IMR-90 (cell line): ENCODE data around the gene BST1. TPM values are rescaled to one million over a fixed set of nuclear protein-coding genes. Genes with fewer than 3 reads are reported as not detected.

Experiments used
- ATAC-seq: fragments of 200-7000 bp; cut with Tn5 transposase; 2 replicates; pipeline ENCODE4 v1.9.1; 2020; ENCODE audit warnings: low read depth, mild to moderate bottlenecking, moderate library complexity
- BruUV-seq: library from RNA; stranded (reverse); fragments of 400-500 nt; replicated peaks from 2 replicates; lab custom pipeline; 2021; lab: Mats Ljungman, UMichigan
- CTCF ChIA-PET: fragments of 300-600 bp; formaldehyde crosslinking; extraction: SDS; loops from one replicate; lab custom pipeline; 2021; ENCODE audit warnings: antibody characterized with exemption; lab: Yijun Ruan, JAX
- POLR2A ChIA-PET: fragments of 300-600 bp; sonication (Branson Sonifier 250); formaldehyde crosslinking; loops from one replicate; lab custom pipeline; 2022; ENCODE audit warnings: antibody characterized with exemption; ENCODE audit not compliant: unreplicated experiment; lab: Charles Lee
- DNase-seq: peaks from one replicate; pipeline ENCODE4 v3.0.0; 2013
- H2AFZ ChIP-seq: replicated peaks from 2 replicates; pipeline ENCODE3; 2013; ENCODE audit warnings: low read length, mild to moderate bottlenecking; ENCODE audit not compliant: poor library complexity
- H2AK5ac ChIP-seq: 2 replicates; pipeline ENCODE4 v1.6.1; 2013; ENCODE audit warnings: low read depth, low read length, inconsistent platforms
- H2AK9ac ChIP-seq: replicated peaks from 2 replicates; pipeline ENCODE3; 2013; ENCODE audit warnings: mild to moderate bottlenecking, low read depth, low read length, moderate library complexity; ENCODE audit not compliant: poor library complexity
- H2BK120ac ChIP-seq: 2 replicates; pipeline ENCODE4 v1.6.1; 2013; ENCODE audit warnings: low read depth, low read length, inconsistent platforms
- H2BK15ac ChIP-seq: 3 replicates; pipeline ENCODE4 v1.6.1; 2013; ENCODE audit warnings: low read depth, low read length, inconsistent platforms
- H2BK20ac ChIP-seq: 2 replicates; pipeline ENCODE4 v1.6.1; 2013; ENCODE audit warnings: low read depth, mild to moderate bottlenecking, inconsistent platforms, low read length, moderate library complexity
- H2BK5ac ChIP-seq: 2 replicates; pipeline ENCODE4 v1.6.1; 2013; ENCODE audit warnings: mild to moderate bottlenecking, low read depth, low read length, inconsistent platforms; ENCODE audit not compliant: poor library complexity, severe bottlenecking
- H3K14ac ChIP-seq: replicated peaks from 2 replicates; pipeline ENCODE4 v1.6.1; 2013; ENCODE audit warnings: low read depth, low read length, inconsistent platforms
- H3K18ac ChIP-seq: 2 replicates; pipeline ENCODE4 v1.6.1; 2013; ENCODE audit warnings: low read depth, low read length, control low read depth
- H3K23ac ChIP-seq: 2 replicates; pipeline ENCODE4 v1.6.1; 2013; ENCODE audit warnings: low read depth, low read length, inconsistent platforms
- H3K27ac ChIP-seq: 2 replicates; pipeline ENCODE4 v1.5.1; 2013; ENCODE audit warnings: mild to moderate bottlenecking, control low read depth, low read length; ENCODE audit not compliant: insufficient read depth
- H3K27me3 ChIP-seq: 2 replicates; pipeline ENCODE4 v1.6.1; 2013; ENCODE audit warnings: low read length; ENCODE audit not compliant: control insufficient read depth, insufficient read depth
- H3K36me3 ChIP-seq: 2 replicates; pipeline ENCODE4 v1.6.1; 2013; ENCODE audit warnings: low read length, mixed read lengths; ENCODE audit not compliant: control insufficient read depth, insufficient read depth
- H3K4ac ChIP-seq: 2 replicates; pipeline ENCODE4 v1.6.1; 2013; ENCODE audit warnings: low read depth, low read length, inconsistent platforms
- H3K4me1 ChIP-seq: 2 replicates; pipeline ENCODE4 v1.6.1; 2013; ENCODE audit warnings: low read length, mixed read lengths; ENCODE audit not compliant: control insufficient read depth, insufficient read depth
- H3K4me2 ChIP-seq: 2 replicates; pipeline ENCODE4 v1.6.1; 2013; ENCODE audit warnings: low read depth, mild to moderate bottlenecking, control low read depth, low read length, moderate library complexity
- H3K4me3 ChIP-seq: 2 replicates; pipeline ENCODE4 v1.5.1; 2013; ENCODE audit warnings: low read depth, mild to moderate bottlenecking, control low read depth, low read length, moderate library complexity; ENCODE audit not compliant: insufficient read depth
- H3K56ac ChIP-seq: 2 replicates; pipeline ENCODE4 v1.6.1; 2013; ENCODE audit warnings: low read length, inconsistent platforms; ENCODE audit not compliant: insufficient read depth; ENCODE audit errors: extremely low read depth
- H3K79me1 ChIP-seq, 2 experiments: 2 replicates each; pipeline ENCODE4 v1.6.1; 2013; ENCODE audit warnings: low read length in 2 of 2, inconsistent platforms in 1 of 2, low read depth in 1 of 2
- H3K9ac ChIP-seq: 2 replicates; pipeline ENCODE4 v1.6.1; 2013; ENCODE audit warnings: low read depth, low read length, control low read depth
- H3K9me1 ChIP-seq: 2 replicates; pipeline ENCODE4 v1.6.1; 2013; ENCODE audit warnings: low read length, inconsistent platforms; ENCODE audit not compliant: insufficient read depth
- H3K9me3 ChIP-seq: 2 replicates; pipeline ENCODE4 v1.6.1; 2013; ENCODE audit warnings: low read length; ENCODE audit not compliant: control insufficient read depth, insufficient read depth
- H4K20me1 ChIP-seq: 2 replicates; pipeline ENCODE4 v1.6.1; 2013; ENCODE audit warnings: low read length, inconsistent platforms; ENCODE audit not compliant: insufficient read depth
- H4K5ac ChIP-seq: 2 replicates; pipeline ENCODE4 v1.6.1; 2013; ENCODE audit warnings: mild to moderate bottlenecking, low read depth, low read length, control low read depth
- H4K8ac ChIP-seq, 2 experiments: 2 replicates each; pipeline ENCODE4 v1.6.1; 2013; ENCODE audit warnings: low read depth in 2 of 2, low read length in 2 of 2, control low read depth in 1 of 2, inconsistent platforms in 1 of 2
- H4K91ac ChIP-seq: 2 replicates; pipeline ENCODE4 v1.6.1; 2013; ENCODE audit warnings: low read depth, low read length, inconsistent platforms; ENCODE audit not compliant: insufficient read depth
- CEBPB ChIP-seq: IDR thresholded peaks from 2 replicates; pipeline ENCODE4 v1.6.1; 2012; ENCODE audit warnings: low read depth, low read length, improper control_type of control experiment
- RCOR1 ChIP-seq: IDR thresholded peaks from 2 replicates; pipeline ENCODE4 v1.6.1; 2012; ENCODE audit warnings: mild to moderate bottlenecking, low read length, improper control_type of control experiment; ENCODE audit not compliant: insufficient replicate concordance
- WGBS, 2 experiments: methylation state at CpG; one replicate each; pipeline versions ENCODE4 v1.1.5 to v1.1.7; 2013; ENCODE audit warnings: missing lambda C conversion rate in 2 of 2; ENCODE audit not compliant: insufficient read length in 1 of 2; ENCODE audit errors: extremely low coverage in 2 of 2; 5-methylcytosine and 5-hydroxymethylcytosine counted together
- dilution Hi-C: fragments of 300-500 bp; cut with HindIII; formaldehyde crosslinking; loops from one replicate; pipeline ENCODE4 v1.14.3; 2018; ENCODE audit warnings: low sequenced_read_pairs; ENCODE audit not compliant: unreplicated experiment
- in situ Hi-C: fragments of 300-500 bp; cut with MboI; formaldehyde crosslinking; loops from 3 replicates; pipeline ENCODE4 v1.14.3; 2019; ENCODE audit warnings: low sequenced_read_pairs, inconsistent platforms, mixed read lengths
- intact Hi-C: fragments of 100-400 bp; cut with micrococcal nuclease; formaldehyde crosslinking; loops from 2 replicates; pipeline ENCODE4 v1.10.0; 2022
- polyA plus RNA-seq, 3 experiments: library from polyadenylated mRNA; depleted of rRNA; stranded (reverse); fragments of >200 nt; gene quantifications; 2 replicates each; pipeline ENCODE4 v1.2.3, GENCODE V29; 2012; ENCODE audit warnings: low replicate concordance in 1 of 3
- total RNA-seq: library from RNA; depleted of rRNA; stranded (reverse); fragments of >200 nt; gene quantifications from 2 replicates; pipeline ENCODE4 v1.2.3, GENCODE V29; 2012

Gene BST1
- total and polyA plus RNA-seq, 2 of the 4 experiments (the other 2 are of a cell fraction), result 6.6 to 11.1 TPM

GRCh38 chr4:15659768-15660570, 42.9 kb upstream of the BST1 start:
- no peaks in the 10 kb centered on the region for H4K20me1 ChIP-seq
- H2BK120ac ChIP-seq, result peak overlapping the region; percentile 47; the same call in 1 of the 2 replicates
- DNase-seq, result peak; percentile 56
- H3K36me3 ChIP-seq, result no peaks in the 10 kb centered on the region
- H3K23ac ChIP-seq, result no peak overlapping the region
- no peak overlapping the region for H2BK15ac ChIP-seq
- no TSS peak for BruUV-seq
- peaks cover 17% of the 10 kb centered on the region for H3K4me1 ChIP-seq
- 0 out of 2 replicates have a peak overlapping the region, but pooled peaks have one; percentile 9 for H2AK5ac ChIP-seq
- dilution Hi-C loops (no loop called here), intact Hi-C loops (no loop called here), in situ Hi-C loops (no loop called here)
- H3K4ac ChIP-seq, result peak overlapping the region; percentile 40; the same call in 1 of the 2 replicates
- H3K27me3 ChIP-seq, result no peaks in the 10 kb centered on the region
- H4K91ac ChIP-seq, result peak overlapping the region; percentile 19; the same call in 1 of the 2 replicates
- H3K4me3 ChIP-seq, result no peak overlapping the region
- H3K14ac ChIP-seq, result peak overlapping the region; percentile 74; the same call in 1 of the 2 replicates
- no peak overlapping the region for H2BK5ac ChIP-seq
- POLR2A ChIA-PET, result interaction anchor here (0.7 kb wide), 1 partner anchor 85 kb away, joined by 6 read pairs; no protein-coding TSS in a partner anchor
- peak overlapping the region in 1 of 2 experiments; percentile 30; a peak in 1 of 4 replicates for H4K8ac ChIP-seq
- peak overlapping the region; percentile 17; the same call in 1 of the 2 replicates for H3K27ac ChIP-seq
- H3K9ac ChIP-seq, result no peak overlapping the region
- CTCF ChIA-PET, result interaction anchor here (0.6 kb wide), 1 partner anchor 63 kb away, joined by 4 read pairs; no protein-coding TSS in a partner anchor
- no CpG with 5 or more reads among the region's 5 CpGs for WGBS, 2 experiments
- H3K79me1 ChIP-seq, result peaks cover 7 to 23% of the 10 kb centered on the region in 2 experiments; a peak in 3 of 4 replicates
- H3K56ac ChIP-seq, result no peak overlapping the region
- H2BK20ac ChIP-seq, result no peak overlapping the region
- peak overlapping the region; percentile 19; the same call in 1 of the 2 replicates for H3K4me2 ChIP-seq
- H3K18ac ChIP-seq, result peak overlapping the region; percentile 14; the same call in 1 of the 2 replicates
- no peak for ATAC-seq
- no peak overlapping the region for H2AFZ ChIP-seq
- TF ChIP-seq CEBPB (peak; percentile 92), RCOR1 (no peak)
- H3K9me3 ChIP-seq, result no peaks in the 10 kb centered on the region
- H2AK9ac ChIP-seq, result no peak overlapping the region
- no peaks in the 10 kb centered on the region for H3K9me1 ChIP-seq
- H4K5ac ChIP-seq, result peak overlapping the region; percentile 64; the same call in 1 of the 2 replicates
